NCI-H146 treated with DMSO at 0.1 percent for 48 hours (cell line): ENCODE results near the gene CD209.

Experiments
- DNase-seq: peaks from one replicate; lab custom pipeline; 2025; ENCODE audit not compliant: unreplicated experiment; lab: John Stamatoyannopoulos, UW

The CD209 gene

DNA sequence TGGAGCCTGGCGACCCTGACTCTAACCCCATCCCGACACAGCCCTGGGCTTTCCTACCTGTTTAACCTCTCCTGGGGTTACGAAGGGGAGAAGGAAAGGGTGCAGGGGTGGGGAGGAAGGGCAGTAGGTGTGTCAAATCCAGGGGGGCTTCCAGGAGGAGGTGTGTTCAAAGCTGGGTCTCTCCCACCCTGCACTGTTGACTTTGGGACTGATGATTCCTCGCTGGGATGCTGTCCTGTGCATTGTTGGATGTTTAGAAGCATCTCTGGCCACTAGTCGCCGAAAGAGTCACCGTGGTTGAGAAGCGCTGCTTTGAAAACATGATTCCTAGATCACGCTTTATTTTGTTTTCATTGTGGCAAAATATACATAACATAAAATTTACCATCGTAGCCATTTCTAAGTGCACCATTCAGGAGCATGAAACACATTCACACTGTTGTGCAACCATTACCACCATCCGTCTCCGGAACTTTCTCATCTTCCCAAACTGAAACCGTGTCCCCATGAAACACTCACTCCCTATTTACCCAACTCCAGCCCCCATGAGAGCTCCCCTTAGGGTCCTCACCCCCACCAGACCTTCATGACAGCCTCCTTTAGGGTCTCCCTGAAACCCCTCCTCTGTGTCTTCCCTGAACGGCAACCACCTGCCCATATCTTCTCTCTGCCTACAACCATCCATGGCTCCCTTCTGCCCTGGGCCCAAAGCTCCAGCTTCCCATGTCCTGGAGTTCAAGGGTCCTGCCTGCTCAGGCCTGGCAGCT lies 41.0 kb downstream of the CD209 start:
- DNase-seq = no peak

DNA sequence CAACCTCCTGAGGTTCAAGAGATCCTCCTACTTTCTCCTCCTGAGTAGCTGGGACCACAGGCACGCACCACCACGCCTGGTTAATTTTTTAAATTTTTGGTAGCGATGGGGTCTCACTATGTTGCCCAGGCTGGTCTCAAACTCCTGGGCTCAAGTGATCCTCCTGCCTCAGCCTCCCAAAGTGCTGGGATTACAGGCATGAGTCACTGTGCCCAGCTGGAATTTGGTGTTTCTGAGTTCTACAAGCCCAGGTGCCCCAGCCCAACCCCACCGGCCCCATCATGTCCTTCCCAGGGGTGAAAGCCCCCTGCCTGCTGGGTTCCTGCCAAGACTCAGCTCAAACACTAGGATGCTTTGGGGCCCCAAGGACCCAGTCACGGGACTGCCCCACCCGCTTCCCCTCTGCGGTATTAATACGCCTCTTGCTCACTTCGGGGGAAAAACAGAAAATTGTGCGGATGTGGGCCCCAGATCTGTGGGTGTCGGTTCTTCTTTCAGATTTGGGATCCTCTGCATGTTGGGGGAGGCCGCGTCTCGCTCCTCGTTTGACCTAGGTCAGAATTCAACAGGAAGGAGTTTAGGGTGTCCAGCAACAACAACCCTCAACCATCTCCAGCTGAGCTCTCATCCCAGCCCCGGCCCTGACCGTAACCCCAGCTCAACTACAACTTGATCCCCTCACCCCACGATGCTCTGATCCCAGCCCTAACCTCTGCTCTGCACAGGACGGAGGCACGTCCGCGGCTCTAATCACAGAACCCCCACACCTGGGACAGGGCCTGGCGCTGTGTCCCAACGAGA lies 41.7 kb downstream of the CD209 start:
- DNase-seq = no peak

DNA sequence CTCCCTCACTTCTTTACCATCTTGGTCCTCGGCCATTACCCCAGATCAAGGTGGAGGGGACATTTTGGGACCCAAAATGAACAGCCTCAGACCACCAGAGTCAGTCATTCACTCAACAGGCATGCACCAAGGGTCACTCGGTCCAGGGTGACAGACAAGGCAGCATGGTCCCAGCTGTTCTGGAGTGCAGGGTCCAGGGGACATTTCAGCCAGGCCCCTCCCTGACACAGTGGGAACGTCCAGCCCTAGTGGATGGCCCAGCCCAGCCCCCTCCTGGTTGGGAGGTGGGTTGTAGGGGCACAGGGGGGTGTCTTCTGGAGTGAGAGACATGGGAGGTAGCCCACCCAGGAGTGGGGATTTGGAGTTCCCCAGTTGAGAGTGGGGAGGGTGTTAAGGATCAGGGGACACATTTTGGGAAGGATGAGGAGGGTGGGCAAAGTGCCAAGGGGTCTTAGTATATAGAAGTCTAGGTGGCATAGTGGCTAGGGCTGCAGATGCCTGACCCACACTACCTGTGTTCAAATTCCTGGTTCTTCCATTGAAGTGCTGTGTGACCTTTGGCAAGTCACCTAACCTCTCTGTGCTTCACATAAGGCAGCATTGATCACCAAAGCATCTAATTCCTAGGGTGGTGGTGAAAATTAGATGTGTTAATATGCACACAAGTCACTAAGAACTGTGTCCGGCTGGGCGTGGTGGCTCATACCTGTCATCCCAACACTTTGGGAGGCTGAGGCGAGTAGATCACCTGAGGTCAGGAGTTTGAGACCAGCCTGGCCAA lies 42.9 kb downstream of the CD209 start:
- no peak for DNase-seq

DNA sequence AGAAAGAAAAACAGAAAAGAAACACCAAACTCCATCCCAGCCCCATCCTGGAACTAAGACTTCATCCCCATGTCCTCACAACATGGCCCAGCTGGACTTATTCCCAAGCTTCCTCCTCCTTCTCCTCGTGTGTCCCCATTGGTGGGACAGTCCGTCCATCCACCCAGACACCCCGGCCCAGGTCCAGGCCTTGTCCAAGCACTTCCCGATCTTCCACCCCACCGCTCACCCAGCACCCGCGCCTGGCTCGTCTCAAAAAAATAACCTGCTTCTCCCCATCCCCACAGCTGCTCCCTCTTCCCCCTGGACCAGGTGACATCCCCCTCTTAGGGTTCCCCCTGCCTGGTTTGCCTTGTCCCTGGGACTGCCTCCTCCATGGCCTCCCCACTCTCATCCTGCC lies 44.0 kb downstream of the CD209 start:
- DNase-seq = no peak

DNA sequence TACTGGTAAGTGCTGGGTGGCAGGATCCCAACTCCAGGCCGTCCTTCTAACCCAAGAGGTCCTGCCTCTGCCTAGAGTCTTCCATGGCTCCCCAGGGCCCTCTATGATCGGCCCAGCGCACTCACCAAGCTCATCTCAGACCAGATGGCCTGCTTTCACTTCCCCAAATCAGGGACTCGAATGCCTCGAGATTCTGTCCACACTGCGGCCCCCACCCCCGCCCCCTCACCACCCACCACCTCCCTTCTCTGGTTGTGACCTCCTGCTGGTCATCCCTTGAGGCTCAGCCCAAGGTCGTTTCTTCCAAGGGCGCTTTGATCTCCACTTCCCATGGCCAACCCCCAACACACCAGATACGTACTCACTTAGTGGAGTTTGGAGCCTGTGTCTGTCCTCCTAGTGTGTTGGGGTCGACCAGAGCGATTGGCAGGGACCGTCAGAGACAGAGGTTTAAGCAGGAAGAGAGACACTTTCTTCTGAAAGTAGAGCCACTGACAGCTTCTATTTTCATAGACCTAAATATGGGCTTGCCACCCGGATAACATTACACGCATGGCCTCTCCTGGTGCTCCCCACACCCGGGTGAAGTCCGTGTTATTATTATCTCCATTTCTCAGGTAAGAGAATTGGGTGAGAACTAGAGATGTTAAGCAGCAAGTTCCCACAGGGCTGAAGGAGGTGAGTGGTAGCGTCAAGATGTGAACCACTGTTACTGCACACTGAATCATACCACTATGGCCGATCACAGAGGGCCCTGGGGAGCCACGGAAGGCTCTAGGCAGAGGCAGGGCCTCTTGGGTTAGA lies 45.5 kb downstream of the CD209 start, which contains the start of gene FCER2:
Gene FCER2, minus strand, starts transcription at position 478 of the 804 bp plus-strand sequence. CDS start 2,371 bp downstream, outside the sequence.
- DNase-seq = no peak

DNA sequence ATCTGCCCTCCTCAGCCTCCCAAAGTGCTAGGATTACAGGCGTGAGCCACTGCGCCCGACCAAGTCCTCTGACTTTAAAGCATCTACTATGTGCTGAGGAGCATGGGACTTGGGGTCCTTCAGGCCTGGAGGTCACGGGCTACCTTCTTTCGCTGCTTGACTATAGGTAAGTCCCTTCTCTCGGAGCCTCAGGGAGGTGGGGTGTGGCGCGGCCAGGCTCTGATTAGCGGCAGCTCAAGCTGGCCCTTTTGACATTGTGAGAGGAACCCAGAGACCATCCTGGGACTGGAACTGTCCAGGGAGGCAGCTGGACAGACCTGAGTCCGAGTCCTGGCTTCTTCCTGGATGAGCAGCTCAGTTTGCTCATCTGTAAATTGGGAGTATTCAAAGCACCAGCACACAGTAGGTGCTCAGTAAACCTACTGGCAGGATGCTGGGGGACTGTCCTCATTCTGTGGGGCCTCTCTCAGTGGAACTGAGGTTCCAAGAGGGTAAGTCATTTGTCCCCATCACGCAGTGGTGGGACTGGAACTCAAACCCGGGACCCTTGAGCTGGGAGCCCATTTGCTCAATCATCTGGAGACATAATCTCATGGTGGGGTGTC lies 46.2 kb downstream of the CD209 start:
- no peak for DNase-seq

DNA sequence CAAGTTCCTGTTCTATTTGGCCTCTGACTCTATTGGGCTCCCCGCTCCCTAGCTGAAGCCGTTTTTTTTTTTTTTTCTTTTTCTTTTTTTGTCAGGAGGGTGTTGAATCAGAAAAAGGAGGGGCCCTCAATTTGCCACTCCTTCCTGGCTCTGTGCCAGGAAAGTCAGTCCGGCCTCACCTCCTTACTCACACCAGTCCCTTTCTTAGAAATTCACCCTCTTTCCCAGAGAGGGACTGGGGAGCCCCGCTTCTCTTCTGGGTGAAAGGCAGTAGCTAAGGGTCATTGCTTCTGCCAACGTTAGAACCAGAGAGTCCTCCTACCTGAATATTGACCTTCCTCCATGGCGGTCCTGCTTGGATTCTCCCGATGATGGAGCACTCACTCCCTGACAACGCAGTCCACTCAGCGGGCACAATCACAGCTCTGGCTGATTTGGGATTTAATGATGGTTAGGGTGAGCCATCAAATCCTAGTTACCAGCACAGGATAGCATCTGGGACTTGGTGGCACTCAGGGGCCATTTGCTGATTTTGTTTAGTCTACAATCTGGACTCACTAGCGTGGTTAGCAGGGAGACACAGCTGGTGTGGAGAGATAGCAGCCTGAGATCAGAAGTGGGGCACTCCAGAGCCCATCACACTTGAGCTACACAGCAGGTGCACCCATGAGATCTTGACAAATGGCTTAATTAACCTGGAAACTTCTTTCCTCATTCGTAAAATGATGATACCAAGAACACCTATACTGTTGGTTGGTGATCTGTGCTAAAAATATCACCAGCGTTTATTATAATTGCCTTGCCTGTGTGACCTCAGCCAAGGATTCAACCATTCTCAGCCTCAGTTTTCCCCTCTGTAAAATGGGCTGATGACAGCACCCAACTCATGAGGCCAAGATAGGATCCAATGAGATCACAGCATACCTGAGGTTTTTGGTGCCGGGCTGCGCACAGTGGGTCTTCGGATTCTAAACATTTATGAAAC lies 47.6 kb downstream of the CD209 start:
- no peak for DNase-seq

DNA sequence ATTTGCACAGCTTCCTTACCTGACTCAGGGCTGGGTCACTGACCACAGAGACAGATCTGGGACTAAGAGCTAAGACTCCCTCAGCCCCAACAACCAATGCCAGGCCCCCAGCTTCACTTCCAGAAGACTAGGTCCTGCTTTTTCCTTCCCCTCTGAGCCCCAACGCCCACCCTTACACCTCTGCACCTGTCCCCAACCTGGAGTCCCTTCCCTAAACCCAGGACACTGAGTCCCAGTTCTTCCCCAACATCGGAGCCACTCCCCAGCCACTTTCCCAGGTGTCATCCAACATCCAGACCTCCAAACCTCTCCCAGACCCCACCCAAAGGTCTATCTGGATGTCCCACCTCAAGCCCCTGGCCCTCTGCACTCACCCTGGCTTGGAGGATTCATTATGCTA lies 48.3 kb downstream of the CD209 start:
- DNase-seq = no peak

DNA sequence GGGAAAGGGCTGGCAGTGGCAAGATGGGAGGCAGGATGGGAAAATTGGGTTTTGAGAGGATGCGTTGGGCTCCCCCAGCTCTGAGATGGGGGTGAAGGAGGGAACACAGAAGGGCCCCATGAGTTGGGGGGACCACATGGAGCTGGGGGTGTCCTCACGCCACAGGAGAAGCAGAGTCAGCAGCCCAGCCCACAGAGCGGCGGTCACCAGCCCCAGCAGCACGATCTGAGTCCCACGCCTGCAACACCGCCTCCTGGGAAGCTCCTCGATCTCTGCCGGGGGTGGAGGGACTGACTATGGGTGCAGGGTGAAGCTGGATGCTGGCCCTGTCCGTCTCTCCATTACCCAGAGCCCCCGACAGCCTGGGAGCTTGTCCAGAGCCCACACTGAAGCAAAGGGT lies 48.8 kb downstream of the CD209 start:
- DNase-seq = no peak

DNA sequence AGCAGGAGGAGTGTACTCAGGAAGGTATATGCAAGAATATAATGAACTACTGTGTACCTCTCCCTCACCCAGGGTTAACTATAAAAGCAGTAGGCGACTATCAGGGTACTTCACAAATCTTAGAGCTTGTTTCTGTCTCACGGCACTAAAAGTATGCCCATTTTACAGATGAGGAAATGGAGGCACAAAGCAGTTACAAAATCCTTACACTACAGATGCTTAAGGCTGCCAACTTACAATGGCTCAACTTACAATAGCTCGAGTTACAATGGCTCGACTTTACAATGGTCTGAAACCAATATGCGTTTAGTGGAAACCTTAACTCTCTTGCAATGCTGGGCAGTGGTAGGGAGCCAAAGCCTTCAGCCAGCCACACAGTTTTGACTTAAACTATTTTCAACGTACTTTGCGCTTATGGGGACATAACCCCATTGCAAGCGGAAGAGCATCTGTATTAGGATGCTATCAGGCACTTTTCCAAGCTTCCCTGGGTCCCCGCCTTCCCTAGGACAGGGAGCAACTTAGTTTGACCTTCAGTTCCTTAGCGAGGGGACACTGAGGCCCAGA lies 49.5 kb downstream of the CD209 start:
- no peak for DNase-seq

DNA sequence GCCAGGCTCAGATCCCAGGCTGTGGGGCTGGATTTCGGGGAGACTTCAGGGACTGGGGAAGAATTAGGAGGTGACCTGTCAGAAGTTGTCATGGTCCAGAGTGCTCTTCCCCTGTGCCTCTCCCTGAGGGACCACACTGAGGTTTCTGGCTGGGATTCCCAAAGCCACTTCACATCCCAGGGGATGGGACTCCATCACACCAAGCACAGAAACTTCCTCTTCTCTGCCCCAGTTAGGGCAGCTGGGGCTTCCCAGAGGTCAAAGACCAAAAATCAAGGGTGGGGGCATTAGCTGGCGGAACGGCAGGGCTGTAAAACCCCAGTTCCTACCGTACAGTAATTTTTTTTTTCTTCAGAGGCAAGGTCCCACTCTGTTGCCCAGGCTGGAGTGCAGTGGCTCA lies 52.8 kb downstream of the CD209 start:
- no peak for DNase-seq

DNA sequence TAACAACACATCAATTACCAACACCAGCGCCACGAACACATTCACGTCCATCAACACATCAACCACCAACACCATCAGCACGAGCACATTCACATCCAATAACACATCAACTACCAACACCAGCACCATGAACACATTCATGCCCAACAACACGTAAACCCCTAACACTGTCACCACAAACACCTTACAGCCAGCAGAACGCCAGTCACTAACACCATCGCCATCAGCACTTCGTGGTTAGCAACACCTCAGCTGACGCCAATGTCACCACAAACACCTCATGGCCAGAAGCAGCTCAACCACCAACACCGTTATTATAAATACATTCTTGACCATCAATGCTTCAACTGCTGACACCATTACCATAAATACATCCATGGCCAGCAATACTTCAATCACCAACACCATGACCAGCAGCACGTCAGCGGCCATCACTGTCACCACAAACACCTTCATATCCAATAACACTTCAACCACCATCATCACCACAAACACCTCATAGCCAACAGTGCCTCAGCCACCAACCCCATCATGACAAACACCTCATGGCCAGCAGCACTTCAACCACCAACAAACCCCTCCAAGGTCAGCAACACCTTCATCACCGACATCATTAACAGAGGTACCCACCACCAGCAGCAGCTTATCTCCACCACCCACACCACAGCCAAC lies 54.8 kb downstream of the CD209 start:
- no peak for DNase-seq

DNA sequence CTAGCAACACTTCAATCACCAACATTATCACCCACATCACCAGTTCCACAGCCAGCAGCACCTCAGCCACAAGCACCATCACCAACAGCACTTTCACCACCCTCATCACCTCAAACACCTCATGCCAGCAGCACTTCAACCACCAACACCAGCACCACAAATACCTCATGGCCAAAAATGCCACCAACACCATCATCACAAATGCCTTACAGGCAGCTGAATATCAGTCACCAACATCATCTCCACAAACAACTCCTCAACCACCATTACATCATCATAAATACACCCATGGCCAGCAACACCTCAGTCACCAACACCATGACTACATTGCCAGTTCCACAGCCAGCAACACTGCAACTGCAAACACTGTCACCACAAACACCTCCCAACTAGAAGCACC lies 55.8 kb downstream of the CD209 start:
- no peak for DNase-seq

DNA sequence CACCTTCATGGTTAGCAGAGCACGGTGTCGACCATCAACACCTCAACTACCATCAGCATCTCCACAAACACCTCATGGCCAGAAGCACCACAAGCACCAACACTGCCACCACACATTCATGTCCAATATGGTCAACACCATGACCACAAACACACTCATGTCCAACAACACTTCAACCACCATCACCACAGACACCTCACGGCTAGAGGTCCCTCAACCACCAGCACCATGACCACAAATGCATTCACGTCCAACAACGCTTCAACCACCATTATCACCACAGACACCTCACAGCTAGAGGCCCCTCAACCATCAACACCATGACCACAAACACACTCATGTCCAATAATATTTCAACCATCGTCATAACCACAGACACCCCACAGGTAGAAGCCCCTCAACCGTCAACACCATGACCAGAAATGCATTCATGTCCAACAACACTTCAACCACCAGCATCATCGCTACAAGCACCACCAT lies 56.5 kb downstream of the CD209 start:
- DNase-seq = no peak
